IPS-11a (cell line): Measurements from ENCODE around the gene FNBP1.
"Not testable (repeated sequence)": the region's sequence is repeated elsewhere in the genome, so short reads cannot be mapped to it uniquely, and the experiment has no call there.

Source experiments
- H3K4me3 ChIP-seq: one replicate; pipeline ENCODE4 v1.5.1; 2013; ENCODE audit warnings: low read depth, low read length, control low read depth

Gene FNBP1

GRCh38 chr9:129996161-129996830 lies 46.7 kb downstream of the FNBP1 start:
- H3K4me3 ChIP-seq: no peak overlapping the region

DNA sequence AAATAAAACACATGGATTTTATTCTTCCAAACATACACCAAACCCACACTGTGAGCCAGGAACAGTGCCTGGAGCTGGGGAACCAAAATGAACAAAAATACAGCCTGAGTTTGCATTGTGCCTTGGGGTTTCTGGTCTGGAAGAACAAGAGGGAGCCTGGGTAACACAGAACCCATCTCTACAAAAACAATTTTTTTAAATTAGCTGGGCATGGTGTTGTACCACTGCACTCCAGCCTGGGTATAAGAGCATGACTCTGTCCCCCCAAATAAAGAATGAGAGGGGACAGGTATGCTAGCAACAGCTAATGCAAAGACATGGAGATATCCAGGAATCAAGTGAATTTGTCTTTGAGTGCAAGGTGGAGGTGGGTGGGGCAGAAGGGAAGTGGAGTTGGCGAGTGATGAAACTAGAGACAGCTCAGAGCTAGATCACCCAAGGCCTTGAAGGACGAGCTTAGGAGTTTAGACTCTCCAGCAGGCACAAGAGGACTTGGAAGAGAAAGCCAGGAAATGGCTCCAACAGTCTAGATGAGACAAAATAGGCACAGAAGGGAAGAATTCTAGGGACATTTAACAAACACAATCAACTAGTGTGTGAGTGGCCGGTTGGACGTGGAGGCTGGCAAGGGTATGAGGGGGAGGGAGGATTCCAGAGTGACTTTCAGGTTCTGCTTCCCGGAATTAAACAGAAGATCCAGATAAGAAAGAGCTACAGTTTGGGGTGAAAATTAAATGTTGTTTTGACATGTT lies 47.4 kb downstream of the FNBP1 start:
- H3K4me3 ChIP-seq: no peak overlapping the region

GRCh38 chr9:129994882-129995281 lies 48.1 kb downstream of the FNBP1 start:
- H3K4me3 ChIP-seq: no peak overlapping the region

DNA sequence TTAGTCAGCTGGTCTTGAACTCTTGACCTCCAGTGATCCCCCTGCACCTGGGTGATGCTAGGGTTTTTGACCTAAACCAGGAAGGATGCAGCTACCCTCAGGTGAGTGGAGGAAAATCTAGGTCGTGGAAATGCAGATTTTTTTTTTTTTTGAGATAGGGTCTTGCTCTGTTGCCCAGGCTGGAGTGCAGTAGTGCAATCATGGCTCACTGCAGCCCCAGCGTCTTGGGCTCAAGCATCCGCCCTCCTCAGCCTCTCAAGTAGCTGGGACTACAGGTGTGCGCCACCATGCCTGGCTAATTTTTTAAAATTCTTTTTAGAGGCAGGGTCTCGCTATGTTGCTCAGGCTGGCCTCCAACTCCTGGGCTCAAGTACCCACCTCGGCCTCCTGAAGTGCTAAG lies 51.9 kb downstream of the FNBP1 start:
- H3K4me3 ChIP-seq: not testable (repeated sequence)

- no peak overlapping the region for H3K4me3 ChIP-seq
Measured at GRCh38 chr9:129990269-129991010, 52.5 kb downstream of the FNBP1 start.

- no peak overlapping the region for H3K4me3 ChIP-seq
Measured at GRCh38 chr9:129989740-129990139, 53.2 kb downstream of the FNBP1 start.

DNA sequence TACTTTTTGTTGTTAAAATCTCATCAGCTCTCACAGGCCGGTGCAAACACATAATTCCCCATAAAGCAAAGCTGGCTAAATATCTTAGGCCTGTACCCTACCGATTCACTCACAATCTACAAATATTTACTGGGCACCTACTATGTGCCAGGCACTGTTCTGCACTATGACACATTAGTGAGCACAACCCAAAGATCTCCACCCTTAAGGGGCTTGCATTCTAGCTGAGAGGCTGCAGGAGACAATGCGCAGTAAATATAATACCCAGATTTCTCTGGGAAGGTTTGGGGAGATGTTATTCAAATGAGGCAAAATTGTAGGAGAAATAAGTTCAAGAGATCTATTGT lies 53.7 kb downstream of the FNBP1 start:
- H3K4me3 ChIP-seq: no peak overlapping the region

DNA sequence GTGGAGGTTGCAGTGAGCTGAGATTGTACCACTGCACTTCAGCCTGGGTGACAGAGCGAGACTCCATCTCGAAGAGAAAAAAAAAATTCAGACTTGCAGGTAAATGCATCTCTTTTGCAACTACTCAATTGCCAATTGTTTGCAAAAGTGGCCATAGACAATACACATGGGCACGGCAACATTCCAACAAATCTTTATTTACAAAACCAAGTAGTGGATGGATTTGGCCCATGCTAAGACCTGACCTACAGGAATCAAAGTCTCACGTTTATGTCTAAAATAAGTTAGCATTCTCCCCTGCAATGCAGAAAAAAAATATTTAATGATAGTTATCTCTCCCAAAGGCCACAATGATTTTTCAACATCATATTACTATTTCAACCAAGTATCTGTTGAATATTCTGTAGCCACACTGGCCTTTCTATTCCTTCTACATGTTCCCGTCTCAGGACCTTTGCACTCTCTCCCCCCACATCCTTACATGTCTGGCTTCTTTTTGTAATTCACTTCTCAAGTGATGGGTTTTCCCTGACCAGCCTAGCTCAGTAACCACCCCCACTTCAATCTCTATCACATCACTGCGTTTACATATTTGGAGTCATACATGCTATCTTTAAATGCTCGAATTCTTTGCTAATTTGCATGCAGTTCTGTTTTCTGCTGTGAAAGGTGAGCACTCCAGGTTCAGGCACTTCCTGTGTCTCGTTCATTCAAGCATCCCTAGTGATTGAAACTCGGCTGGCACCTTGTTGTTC lies 54.2 kb downstream of the FNBP1 start:
- H3K4me3 ChIP-seq: no peak overlapping the region

DNA sequence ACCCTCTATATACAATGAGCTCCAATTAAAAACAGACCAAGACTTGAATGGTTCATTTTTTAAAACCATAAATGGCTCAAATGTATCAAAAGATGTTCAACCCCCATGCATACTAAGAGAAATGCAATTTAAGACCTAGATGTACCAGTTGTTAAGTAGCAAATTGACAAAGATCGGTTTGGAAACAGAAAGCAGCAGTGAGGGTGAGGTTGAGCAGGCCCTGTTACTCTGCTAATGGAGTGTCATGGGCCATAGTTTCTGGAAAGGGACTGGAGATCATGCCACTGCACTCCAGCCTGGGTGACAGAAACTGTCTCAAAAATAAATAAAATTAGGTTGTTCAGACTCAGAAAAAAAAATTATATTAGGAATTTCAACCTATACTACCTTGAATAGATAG lies 55.0 kb downstream of the FNBP1 start:
- H3K4me3 ChIP-seq: no peak overlapping the region

DNA sequence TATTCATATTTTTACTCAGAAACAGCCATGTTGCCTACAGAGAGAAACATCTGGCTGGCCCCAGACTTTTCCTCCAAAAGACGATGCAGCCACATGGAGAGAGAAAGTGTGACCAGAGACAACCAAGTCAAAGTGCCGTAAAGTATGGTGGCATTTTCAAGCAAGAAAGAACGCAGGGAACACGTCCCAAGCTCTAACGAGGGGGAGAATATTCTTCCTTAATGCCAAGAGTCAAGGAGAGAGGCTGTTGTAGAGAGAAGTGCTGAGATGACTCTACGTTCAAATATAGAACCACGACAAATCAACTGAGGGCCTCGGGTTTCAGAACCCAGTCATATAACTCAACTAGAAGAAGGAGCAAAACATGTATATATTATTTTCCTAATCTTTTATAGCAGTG lies 55.9 kb downstream of the FNBP1 start:
- H3K4me3 ChIP-seq: no peak overlapping the region

GRCh38 chr9:129984589-129984988 lies 58.4 kb downstream of the FNBP1 start:
- not testable (repeated sequence) for H3K4me3 ChIP-seq

DNA sequence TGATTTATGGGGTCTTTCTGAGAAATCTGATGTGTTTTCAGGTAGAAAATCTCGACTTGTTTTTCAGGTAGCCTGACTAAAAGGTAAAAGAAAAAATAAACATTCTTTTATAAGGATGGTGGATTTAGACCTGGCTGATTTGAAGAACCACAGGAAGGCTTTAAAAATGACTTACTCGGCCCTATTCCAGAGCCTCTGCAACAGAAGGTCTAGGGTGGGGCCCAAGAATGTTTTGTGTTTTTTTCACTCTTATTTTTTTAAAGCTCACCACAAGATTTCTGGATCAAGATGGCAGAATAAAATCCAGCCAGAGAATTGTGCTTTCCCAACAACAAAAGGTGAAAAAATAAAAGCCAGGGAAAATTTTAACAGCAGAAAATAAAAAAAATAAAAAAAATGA lies 59.1 kb downstream of the FNBP1 start:
- no peak overlapping the region for H3K4me3 ChIP-seq

GRCh38 chr9:129981180-129981907 lies 61.6 kb downstream of the FNBP1 start:
- H3K4me3 ChIP-seq: no peak overlapping the region

GRCh38 chr9:129980224-129980623 lies 62.8 kb downstream of the FNBP1 start:
- H3K4me3 ChIP-seq: not testable (repeated sequence)

- no peak overlapping the region for H3K4me3 ChIP-seq
Measured at GRCh38 chr9:129979071-129979745, 63.8 kb downstream of the FNBP1 start.

DNA sequence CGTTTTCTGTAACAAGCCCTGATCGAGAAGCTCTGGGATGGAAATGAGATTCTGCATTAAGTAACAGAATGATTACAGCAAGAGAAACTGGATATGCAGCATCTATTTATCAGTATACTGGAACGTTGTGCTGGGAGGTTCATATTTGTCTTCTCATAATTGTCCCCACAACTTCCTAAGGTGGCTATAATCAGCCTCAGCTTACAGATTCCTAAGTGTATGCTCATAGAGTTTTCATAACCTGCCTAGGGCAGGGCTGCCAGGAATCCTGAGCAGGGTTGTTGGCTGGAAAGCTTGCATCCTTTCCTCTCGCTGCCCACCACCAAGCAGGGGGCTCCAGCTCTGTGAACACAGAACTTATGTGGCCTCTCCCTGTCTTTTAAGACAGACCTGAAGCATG lies 70.2 kb downstream of the FNBP1 start:
- no peak overlapping the region for H3K4me3 ChIP-seq

- H3K4me3 ChIP-seq: no peak overlapping the region
Measured at GRCh38 chr9:129968690-129969485, 74.1 kb downstream of the FNBP1 start.

- H3K4me3 ChIP-seq: no peak overlapping the region
Measured at GRCh38 chr9:129964901-129965734, 77.9 kb downstream of the FNBP1 start.
